NT2/D1 (cell line): Measurements from ENCODE around the gene GALNT18.

Experiments used
- DNase-seq: peaks from one replicate; pipeline ENCODE4 v3.0.0-alpha.2; 2011; ENCODE audit warnings: low read depth, low spot score
- H3K27me3 ChIP-seq: 2 replicates; pipeline ENCODE4 v1.6.0; 2011; ENCODE audit warnings: mild to moderate bottlenecking; ENCODE audit not compliant: insufficient read length, insufficient read depth
- H3K36me3 ChIP-seq: 2 replicates; pipeline ENCODE4 v1.6.1; 2011; ENCODE audit warnings: mild to moderate bottlenecking, low read length, mixed read lengths; ENCODE audit not compliant: insufficient read depth, insufficient read length
- H3K4me1 ChIP-seq: 2 replicates; pipeline ENCODE4 v1.5.1; 2011; ENCODE audit not compliant: insufficient read depth, insufficient read length
- H3K4me3 ChIP-seq: 2 replicates; pipeline ENCODE4 v1.5.1; 2011; ENCODE audit warnings: low read depth; ENCODE audit not compliant: insufficient read length
- H3K9ac ChIP-seq: 2 replicates; pipeline ENCODE4 v1.6.0; 2011; ENCODE audit warnings: low read depth; ENCODE audit not compliant: insufficient read length
- H3K9me3 ChIP-seq: 2 replicates; pipeline ENCODE4 v1.5.1; 2011; ENCODE audit warnings: mild to moderate bottlenecking, low read length; ENCODE audit not compliant: insufficient read depth
- SUZ12 ChIP-seq: IDR thresholded peaks from 2 replicates; pipeline ENCODE4 v1.6.1; 2011; ENCODE audit not compliant: insufficient read length, insufficient read depth; ENCODE audit errors: extremely low read depth
- YY1 ChIP-seq: IDR thresholded peaks from 2 replicates; pipeline ENCODE4 v1.6.1; 2011; ENCODE audit not compliant: insufficient read length, insufficient read depth
- ZNF274 ChIP-seq: IDR thresholded peaks from 2 replicates; pipeline ENCODE4 v1.6.1; 2011; ENCODE audit warnings: mild to moderate bottlenecking, low read depth, low read length

The GALNT18 gene

GRCh38 chr11:11532574-11532973 is 89.2 kb downstream of the GALNT18 start:
- TF ChIP-seq ZNF274: no peak
- no peak for TF ChIP-seq SUZ12
- no peak for TF ChIP-seq YY1
- Histone ChIP-seq H3K4me3 (no peak overlapping the region), H3K9ac (no peak overlapping the region), H3K27me3 (no peaks in the 10 kb centered on the region), H3K36me3 (no peaks in the 10 kb centered on the region), H3K9me3 (no peaks in the 10 kb centered on the region), H3K4me1 (peaks cover 4% of the 10 kb centered on the region)
- DNase-seq: no peak

- no peak for TF ChIP-seq ZNF274
- no peak for TF ChIP-seq SUZ12
- TF ChIP-seq YY1: no peak
- Histone ChIP-seq H3K4me3 (no peak overlapping the region), H3K9ac (no peak overlapping the region), H3K36me3 (no peaks in the 10 kb centered on the region), H3K4me1 (peaks cover 4% of the 10 kb centered on the region), H3K27me3 (no peaks in the 10 kb centered on the region), H3K9me3 (no peaks in the 10 kb centered on the region)
- no peak for DNase-seq
These were observed 90.5 kb downstream of the GALNT18 start for GRCh38 chr11:11531131-11531908.

GRCh38 chr11:11528986-11529385 is 92.8 kb downstream of the GALNT18 start:
- DNase-seq: no peak
- Histone ChIP-seq H3K9me3 (no peaks in the 10 kb centered on the region), H3K9ac (no peak overlapping the region), H3K27me3 (no peaks in the 10 kb centered on the region), H3K4me3 (no peak overlapping the region), H3K4me1 (peaks cover 4% of the 10 kb centered on the region), H3K36me3 (no peaks in the 10 kb centered on the region)
- TF ChIP-seq SUZ12 (no peak), ZNF274 (no peak), YY1 (no peak)

GRCh38 chr11:11525283-11525682 is 96.5 kb downstream of the GALNT18 start:
- H3K27me3 ChIP-seq: no peaks in the 10 kb centered on the region
- H3K9ac ChIP-seq: no peak overlapping the region
- no peaks in the 10 kb centered on the region for H3K9me3 ChIP-seq
- no peak for TF ChIP-seq ZNF274
- no peak for TF ChIP-seq YY1
- no peak for TF ChIP-seq SUZ12
- DNase-seq: no peak
- no peaks in the 10 kb centered on the region for H3K36me3 ChIP-seq
- H3K4me1 ChIP-seq: peaks cover 4% of the 10 kb centered on the region
- no peak overlapping the region for H3K4me3 ChIP-seq

GRCh38 chr11:11524436-11525061 is 97.3 kb downstream of the GALNT18 start:
- H3K4me1 ChIP-seq: peaks cover 8% of the 10 kb centered on the region
- H3K9ac ChIP-seq: no peak overlapping the region
- no peaks in the 10 kb centered on the region for H3K27me3 ChIP-seq
- DNase-seq: no peak
- H3K9me3 ChIP-seq: no peaks in the 10 kb centered on the region
- TF ChIP-seq YY1 (no peak), ZNF274 (no peak), SUZ12 (no peak)
- no peaks in the 10 kb centered on the region for H3K36me3 ChIP-seq
- H3K4me3 ChIP-seq: no peak overlapping the region

GRCh38 chr11:11522591-11522990 is 99.2 kb downstream of the GALNT18 start:
- H3K4me3 ChIP-seq: no peak overlapping the region
- H3K9ac ChIP-seq: no peak overlapping the region
- H3K27me3 ChIP-seq: no peaks in the 10 kb centered on the region
- no peak for TF ChIP-seq YY1
- TF ChIP-seq ZNF274: no peak
- TF ChIP-seq SUZ12: no peak
- no peaks in the 10 kb centered on the region for H3K9me3 ChIP-seq
- H3K4me1 ChIP-seq: peaks cover 8% of the 10 kb centered on the region
- no peak for DNase-seq
- no peaks in the 10 kb centered on the region for H3K36me3 ChIP-seq

GRCh38 chr11:11521306-11522002 is 100.4 kb downstream of the GALNT18 start:
- no peak for DNase-seq
- no peak overlapping the region for H3K9ac ChIP-seq
- TF ChIP-seq YY1 (no peak), SUZ12 (no peak), ZNF274 (no peak)
- no peak overlapping the region for H3K4me3 ChIP-seq
- H3K36me3 ChIP-seq: no peaks in the 10 kb centered on the region
- no peaks in the 10 kb centered on the region for H3K9me3 ChIP-seq
- no peaks in the 10 kb centered on the region for H3K27me3 ChIP-seq
- H3K4me1 ChIP-seq: peaks cover 8% of the 10 kb centered on the region
